ENCODE measurements around the gene MRPL12.

GRCh38 chr17:81715107-81715871, 12.1 kb downstream of the MRPL12 start:
- TF ChIP-seq EZH2phosphoT487 (IDR thresholded peaks at IDR 0.05; ENCODE audit: insufficient read depth, low read depth): no peak
- no peak for TF ChIP-seq EZH2 (IDR thresholded peaks at IDR 0.05; ENCODE audit: insufficient read depth, poor library complexity, severe bottlenecking)

Measured in GM23248 (cell line).